ENCODE results near the gene YJU2.

The YJU2 gene

GRCh38 chr19:4305257-4305612, 58.4 kb downstream of the YJU2 start:
- Histone ChIP-seq H3K9ac (ENCODE audit: low read depth, low read length) (no peak overlapping the region), H3K4me3 (ENCODE audit: low read depth in 1 of 2, low read length in 2 of 2) (no peak overlapping the region), H4K20me1 (ENCODE audit: insufficient read depth, low read length) (no peaks in the 10 kb centered on the region), H3K27me3 (ENCODE audit: insufficient read depth, low read length, poor library complexity) (no peaks in the 10 kb centered on the region), H3K9me3 (ENCODE audit: insufficient read depth, low read length, severe bottlenecking) (no peaks in the 10 kb centered on the region), H3K36me3 (ENCODE audit: insufficient read depth, low read length) (no peaks in the 10 kb centered on the region), H3K79me2 (ENCODE audit: insufficient read depth, low read length) (no peaks in the 10 kb centered on the region), H2AFZ (ENCODE audit: low read depth, low read length) (no peak overlapping the region), H3K4me2 (ENCODE audit: insufficient read depth, low read length) (no peak overlapping the region), H3K27ac (ENCODE audit: low read length) (no peak overlapping the region), H3K4me1 (ENCODE audit: insufficient read depth, low read length) (peaks cover 23% of the 10 kb centered on the region)
- DNase-seq (no peak), ATAC-seq (ENCODE audit: insufficient read depth, low read depth) (no peak)
- TF ChIP-seq, protein P1, sequence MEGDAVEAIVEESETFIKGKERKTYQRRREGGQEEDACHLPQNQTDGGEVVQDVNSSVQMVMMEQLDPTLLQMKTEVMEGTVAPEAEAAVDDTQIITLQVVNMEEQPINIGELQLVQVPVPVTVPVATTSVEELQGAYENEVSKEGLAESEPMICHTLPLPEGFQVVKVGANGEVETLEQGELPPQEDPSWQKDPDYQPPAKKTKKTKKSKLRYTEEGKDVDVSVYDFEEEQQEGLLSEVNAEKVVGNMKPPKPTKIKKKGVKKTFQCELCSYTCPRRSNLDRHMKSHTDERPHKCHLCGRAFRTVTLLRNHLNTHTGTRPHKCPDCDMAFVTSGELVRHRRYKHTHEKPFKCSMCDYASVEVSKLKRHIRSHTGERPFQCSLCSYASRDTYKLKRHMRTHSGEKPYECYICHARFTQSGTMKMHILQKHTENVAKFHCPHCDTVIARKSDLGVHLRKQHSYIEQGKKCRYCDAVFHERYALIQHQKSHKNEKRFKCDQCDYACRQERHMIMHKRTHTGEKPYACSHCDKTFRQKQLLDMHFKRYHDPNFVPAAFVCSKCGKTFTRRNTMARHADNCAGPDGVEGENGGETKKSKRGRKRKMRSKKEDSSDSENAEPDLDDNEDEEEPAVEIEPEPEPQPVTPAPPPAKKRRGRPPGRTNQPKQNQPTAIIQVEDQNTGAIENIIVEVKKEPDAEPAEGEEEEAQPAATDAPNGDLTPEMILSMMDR (IDR thresholded peaks at IDR 0.05; ENCODE audit: borderline replicate concordance, extremely low read depth, low read length, poor library complexity, severe bottlenecking) = no peak

DNA sequence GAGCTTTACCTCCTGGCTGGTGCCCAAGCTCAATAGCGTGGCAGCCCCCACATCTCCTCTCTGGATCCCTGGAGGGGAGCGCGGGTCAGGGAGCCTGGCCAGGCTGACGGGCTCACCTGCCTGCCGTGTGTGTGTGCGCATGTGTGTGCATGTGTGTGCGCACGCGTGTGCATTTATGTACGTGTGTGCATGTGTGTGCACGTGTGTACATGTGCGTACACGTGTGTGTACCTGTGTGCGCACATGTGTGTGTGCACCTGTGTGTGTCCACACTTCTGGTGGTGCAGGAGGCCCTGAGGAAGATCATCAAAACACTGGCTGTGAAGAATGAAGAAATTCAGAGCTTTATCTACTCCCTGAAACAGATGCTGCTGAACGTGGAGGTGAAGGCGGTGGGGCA, 58.8 kb downstream of the YJU2 start:
- H3K9ac ChIP-seq (ENCODE audit: low read depth, low read length) = no peak overlapping the region
- H3K27ac ChIP-seq (ENCODE audit: low read length) = no peak overlapping the region
- H3K9me3 ChIP-seq (ENCODE audit: insufficient read depth, low read length, severe bottlenecking) = no peaks in the 10 kb centered on the region
- no peaks in the 10 kb centered on the region for H3K36me3 ChIP-seq (ENCODE audit: insufficient read depth, low read length)
- H3K27me3 ChIP-seq (ENCODE audit: insufficient read depth, low read length, poor library complexity) = no peaks in the 10 kb centered on the region
- ATAC-seq (ENCODE audit: insufficient read depth, low read depth) = no peak
- DNase-seq = no peak
- no peaks in the 10 kb centered on the region for H3K79me2 ChIP-seq (ENCODE audit: insufficient read depth, low read length)
- TF ChIP-seq, protein P1 (IDR thresholded peaks at IDR 0.05; ENCODE audit: borderline replicate concordance, extremely low read depth, low read length, poor library complexity, severe bottlenecking) = no peak
- TF ChIP-seq EZH2 (IDR thresholded peaks at IDR 0.05; ENCODE audit: borderline replicate concordance, low read depth, low read length, severe bottlenecking) = no peak
- no peak overlapping the region for H2AFZ ChIP-seq (ENCODE audit: low read depth, low read length)
- H3K4me2 ChIP-seq (ENCODE audit: insufficient read depth, low read length) = no peak overlapping the region
- H3K4me3 ChIP-seq (ENCODE audit: low read depth in 1 of 2, low read length in 2 of 2) = no peak overlapping the region
- peaks cover 23% of the 10 kb centered on the region for H3K4me1 ChIP-seq (ENCODE audit: insufficient read depth, low read length)
- H4K20me1 ChIP-seq (ENCODE audit: insufficient read depth, low read length) = no peaks in the 10 kb centered on the region

DNA sequence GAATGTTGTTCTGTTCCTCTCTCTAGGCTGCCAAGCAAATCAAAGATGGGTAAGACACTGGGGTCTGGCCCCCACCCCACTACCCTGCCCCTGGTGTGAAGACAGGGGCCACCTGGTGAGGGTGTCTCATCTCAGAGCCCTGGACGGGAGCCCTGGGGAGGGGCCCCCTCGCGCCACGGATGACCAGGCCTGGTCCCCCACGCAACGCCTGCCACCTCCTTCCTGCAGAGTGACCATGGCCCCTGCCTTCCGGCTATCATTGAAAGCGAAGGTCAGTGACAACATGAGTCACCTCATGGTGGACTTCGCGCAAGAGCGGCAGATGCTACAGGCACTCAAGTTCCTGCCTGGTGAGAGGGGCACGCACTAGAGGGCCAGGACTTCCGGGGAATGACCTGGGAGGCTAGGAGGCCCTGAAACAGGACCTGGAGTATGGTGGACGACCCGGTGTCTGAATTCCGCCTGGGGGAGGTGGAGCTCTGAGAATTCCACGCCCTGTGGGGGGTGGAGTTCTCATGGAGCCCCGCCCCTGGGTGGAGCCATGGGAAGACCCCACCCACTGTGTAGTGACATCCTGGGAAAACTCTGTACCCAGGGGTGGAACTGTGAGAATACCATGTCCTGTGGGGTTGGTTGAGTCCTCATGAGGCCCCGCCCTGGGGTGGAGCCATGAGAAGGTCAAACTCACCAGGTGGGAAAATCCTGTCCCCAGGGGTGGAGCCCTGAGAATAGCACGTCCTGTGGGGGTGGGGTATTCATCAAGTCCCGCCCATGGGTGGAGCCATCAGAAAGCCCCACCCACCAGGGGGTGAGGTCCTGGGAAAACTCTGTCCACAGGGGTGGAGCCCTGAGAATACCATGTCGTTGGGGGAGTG, 63.6 kb downstream of the YJU2 start:
- Histone ChIP-seq H3K9me3 (ENCODE audit: insufficient read depth, low read length, severe bottlenecking) (no peaks in the 10 kb centered on the region), H3K9ac (ENCODE audit: low read depth, low read length) (no peak overlapping the region), H3K79me2 (ENCODE audit: insufficient read depth, low read length) (no peaks in the 10 kb centered on the region), H3K4me3 (ENCODE audit: low read depth in 1 of 2, low read length in 2 of 2) (no peak overlapping the region), H3K36me3 (ENCODE audit: insufficient read depth, low read length) (no peaks in the 10 kb centered on the region), H2AFZ (ENCODE audit: low read depth, low read length) (no peak overlapping the region), H3K4me2 (ENCODE audit: insufficient read depth, low read length) (no peak overlapping the region), H3K27me3 (ENCODE audit: insufficient read depth, low read length, poor library complexity) (no peaks in the 10 kb centered on the region), H4K20me1 (ENCODE audit: insufficient read depth, low read length) (no peaks in the 10 kb centered on the region), H3K27ac (ENCODE audit: low read length) (no peak overlapping the region), H3K4me1 (ENCODE audit: insufficient read depth, low read length) (no peaks in the 10 kb centered on the region)
- DNase-seq = peak; percentile 32
- no peak; the same call in 2 of the 3 replicates for ATAC-seq (ENCODE audit: insufficient read depth, low read depth)
- TF ChIP-seq, protein P1 (IDR thresholded peaks at IDR 0.05; ENCODE audit: borderline replicate concordance, extremely low read depth, low read length, poor library complexity, severe bottlenecking) = no peak
- TF ChIP-seq EZH2 (IDR thresholded peaks at IDR 0.05; ENCODE audit: borderline replicate concordance, low read depth, low read length, severe bottlenecking) = no peak
